Skeletal muscle cell (primary cell): ENCODE data around the gene SLC6A17.

Source experiments
- DNase-seq: peaks from one replicate; pipeline ENCODE4 v3.0.0-alpha.2; 2010; ENCODE audit warnings: low read depth
- H3K4me3 ChIP-seq: 2 replicates; pipeline ENCODE4 v1.5.1; 2011; ENCODE audit warnings: low read depth, mild to moderate bottlenecking, control low read depth, low read length, moderate library complexity

SLC6A17 gene

GRCh38 chr1:110134050-110134595, 16.2 kb upstream of the SLC6A17 start:
- H3K4me3 ChIP-seq: no peak overlapping the region
- DNase-seq: no peak

GRCh38 chr1:110135246-110135645, 15.0 kb upstream of the SLC6A17 start:
- H3K4me3 ChIP-seq: no peak overlapping the region
- DNase-seq: no peak

GRCh38 chr1:110135666-110136065, 14.6 kb upstream of the SLC6A17 start:
- DNase-seq: no peak
- H3K4me3 ChIP-seq: no peak overlapping the region

- no peak for DNase-seq
Observed at GRCh38 chr1:110136911-110137310, 13.4 kb upstream of the SLC6A17 start.

GRCh38 chr1:110138956-110139355, 11.3 kb upstream of the SLC6A17 start:
- no peak for DNase-seq

More at GRCh38 chr1:110136911-110137310, 13.4 kb upstream of the SLC6A17 start:
- H3K4me3 ChIP-seq: no peak overlapping the region

GRCh38 chr1:110144366-110144765, 5.9 kb upstream of the SLC6A17 start:
- DNase-seq: no peak
- H3K4me3 ChIP-seq: no peak overlapping the region

More at GRCh38 chr1:110138956-110139355, 11.3 kb upstream of the SLC6A17 start:
- H3K4me3 ChIP-seq: no peak overlapping the region

GRCh38 chr1:110148961-110149360, 1.3 kb upstream of the SLC6A17 start:
- no peak for DNase-seq
- no peak overlapping the region for H3K4me3 ChIP-seq

GRCh38 chr1:110151175-110151669, 928 bp downstream of the SLC6A17 start:
- peak overlapping the region; percentile 50 for H3K4me3 ChIP-seq
- DNase-seq: no peak

GRCh38 chr1:110152133-110152785, 2.0 kb downstream of the SLC6A17 start:
- DNase-seq: peak; percentile 13
- H3K4me3 ChIP-seq: no peak overlapping the region

GRCh38 chr1:110153407-110153950, 3.2 kb downstream of the SLC6A17 start:
- DNase-seq: no peak
- H3K4me3 ChIP-seq: no peak overlapping the region

- peak; percentile 25 for DNase-seq
- H3K4me3 ChIP-seq: no peak overlapping the region
Observed at GRCh38 chr1:110155878-110156522, 5.7 kb downstream of the SLC6A17 start.

- no peak for DNase-seq
- H3K4me3 ChIP-seq: no peak overlapping the region
Observed at GRCh38 chr1:110158261-110158660, 8.0 kb downstream of the SLC6A17 start.

- no peak for DNase-seq
- H3K4me3 ChIP-seq: no peak overlapping the region
Observed at GRCh38 chr1:110159168-110159567, 8.9 kb downstream of the SLC6A17 start.

- H3K4me3 ChIP-seq: no peak overlapping the region
- no peak for DNase-seq
Observed at GRCh38 chr1:110160538-110161100, 10.3 kb downstream of the SLC6A17 start.

- no peak for DNase-seq
- no peak overlapping the region for H3K4me3 ChIP-seq
Observed at GRCh38 chr1:110161165-110161564, 10.9 kb downstream of the SLC6A17 start.

- no peak overlapping the region for H3K4me3 ChIP-seq
- DNase-seq: no peak
Observed at GRCh38 chr1:110161849-110162248, 11.6 kb downstream of the SLC6A17 start.

GRCh38 chr1:110163591-110163990, 13.3 kb downstream of the SLC6A17 start:
- no peak for DNase-seq
- no peak overlapping the region for H3K4me3 ChIP-seq

- no peak overlapping the region for H3K4me3 ChIP-seq
- DNase-seq: no peak
Observed at GRCh38 chr1:110164725-110165350, 14.5 kb downstream of the SLC6A17 start.

- no peak for DNase-seq
- no peak overlapping the region for H3K4me3 ChIP-seq
Observed at GRCh38 chr1:110165761-110166231, 15.5 kb downstream of the SLC6A17 start.

GRCh38 chr1:110166861-110167260, 16.6 kb downstream of the SLC6A17 start:
- no peak overlapping the region for H3K4me3 ChIP-seq
- DNase-seq: no peak
